ENCODE measurements around the gene LOXL1.

The LOXL1 gene

GRCh38 chr15:73900095-73900712, 26.1 kb upstream of the LOXL1 start:
- FAIRE-seq = no peak

GRCh38 chr15:73901126-73901810, 25.0 kb upstream of the LOXL1 start:
- no peak for FAIRE-seq

- no peak for FAIRE-seq
Observed at GRCh38 chr15:73902121-73903020, 23.9 kb upstream of the LOXL1 start.

GRCh38 chr15:73904026-73904815, 22.0 kb upstream of the LOXL1 start:
- no peak for FAIRE-seq

DNA sequence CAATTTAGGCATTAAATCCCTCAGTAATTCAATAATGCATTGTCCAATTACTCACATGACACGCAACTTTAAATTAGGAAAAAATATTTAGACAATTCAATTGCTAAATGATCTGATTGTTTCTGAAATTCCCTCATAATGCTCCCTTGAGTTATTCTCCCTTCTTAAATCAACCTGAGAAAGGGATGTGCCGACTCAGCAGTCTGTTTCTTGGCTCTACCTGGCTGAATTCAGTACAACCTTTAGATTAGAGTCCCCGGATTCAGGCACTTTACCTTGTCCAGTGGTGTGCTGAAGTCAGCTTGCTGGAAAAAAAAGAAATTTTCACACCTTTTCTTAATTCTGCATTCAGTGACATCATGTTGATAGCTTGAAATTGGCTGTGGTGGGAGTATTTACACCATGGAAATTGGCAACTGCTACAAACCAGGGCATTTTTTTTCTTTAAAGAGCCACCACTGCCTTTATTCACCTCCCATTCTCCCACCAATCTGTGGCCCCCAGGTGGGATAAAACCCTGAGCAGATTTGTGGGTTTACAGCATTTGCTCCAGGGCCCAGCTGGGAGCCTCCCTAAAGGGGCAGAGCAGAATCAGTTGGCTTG, 20.9 kb upstream of the LOXL1 start:
- FAIRE-seq = no peak

- FAIRE-seq = no peak
Observed at GRCh38 chr15:73906346-73907034, 19.8 kb upstream of the LOXL1 start.

- FAIRE-seq = no peak
Observed at GRCh38 chr15:73907035-73907408, 19.2 kb upstream of the LOXL1 start.

DNA sequence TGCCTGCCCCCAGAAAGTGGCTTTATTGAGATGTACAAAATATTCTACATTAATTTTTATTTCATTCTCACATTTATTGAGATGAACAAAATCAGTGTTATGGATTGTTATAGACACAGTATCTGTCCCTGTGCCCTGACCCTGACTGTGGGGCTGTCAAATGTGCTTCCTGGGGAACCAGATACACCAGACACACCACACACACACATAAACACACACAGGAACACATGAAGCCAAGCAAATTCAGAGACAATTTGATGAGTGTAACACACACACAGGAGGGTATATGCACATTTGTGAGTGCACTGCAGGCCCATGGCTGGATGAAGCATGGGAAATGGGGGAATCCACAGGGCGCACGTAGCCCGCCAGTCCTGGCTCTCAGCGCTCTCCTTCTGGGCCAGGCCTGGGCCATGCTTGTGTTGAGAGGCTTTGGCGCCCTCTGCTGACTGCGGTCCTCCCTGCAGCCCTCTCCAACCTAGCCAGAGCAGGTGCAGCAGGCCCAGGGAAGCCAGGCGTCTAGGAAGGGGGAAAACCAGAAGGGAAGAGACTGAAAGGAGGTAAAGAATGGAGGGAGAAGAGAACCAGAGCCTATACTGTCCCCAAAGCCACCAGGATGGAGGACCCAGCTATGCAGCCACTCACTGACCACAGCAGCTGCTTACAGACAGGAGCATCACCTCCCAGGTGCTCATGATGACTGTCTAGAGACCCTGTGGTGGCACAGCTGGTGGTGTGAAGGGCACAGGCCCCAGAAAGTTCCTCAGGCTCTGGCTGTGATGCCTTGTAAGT, 18.0 kb upstream of the LOXL1 start:
- no peak for FAIRE-seq

GRCh38 chr15:73908822-73909122, 17.5 kb upstream of the LOXL1 start:
- no peak for FAIRE-seq

DNA sequence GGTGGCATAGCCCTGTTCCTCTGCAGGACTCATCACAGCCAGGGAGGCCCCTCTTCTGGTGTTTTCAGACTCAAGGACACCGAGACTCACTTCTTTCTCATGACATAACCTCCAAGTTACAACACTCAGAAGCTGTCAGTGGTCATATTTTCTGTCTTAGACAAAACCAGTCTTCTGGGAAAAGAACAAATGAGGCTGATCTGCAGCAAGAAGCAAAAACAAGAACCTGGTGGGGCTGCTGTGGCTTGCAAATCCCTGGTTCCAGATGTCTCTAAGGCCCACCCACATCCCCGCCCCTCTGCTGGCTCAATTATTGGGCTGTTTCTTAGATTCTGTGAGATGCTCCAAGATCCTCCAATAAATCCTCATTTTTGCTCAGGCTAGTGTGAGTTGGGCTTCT, 16.6 kb upstream of the LOXL1 start:
- FAIRE-seq = no peak

GRCh38 chr15:73910522-73911303, 15.5 kb upstream of the LOXL1 start:
- no peak for FAIRE-seq

DNA sequence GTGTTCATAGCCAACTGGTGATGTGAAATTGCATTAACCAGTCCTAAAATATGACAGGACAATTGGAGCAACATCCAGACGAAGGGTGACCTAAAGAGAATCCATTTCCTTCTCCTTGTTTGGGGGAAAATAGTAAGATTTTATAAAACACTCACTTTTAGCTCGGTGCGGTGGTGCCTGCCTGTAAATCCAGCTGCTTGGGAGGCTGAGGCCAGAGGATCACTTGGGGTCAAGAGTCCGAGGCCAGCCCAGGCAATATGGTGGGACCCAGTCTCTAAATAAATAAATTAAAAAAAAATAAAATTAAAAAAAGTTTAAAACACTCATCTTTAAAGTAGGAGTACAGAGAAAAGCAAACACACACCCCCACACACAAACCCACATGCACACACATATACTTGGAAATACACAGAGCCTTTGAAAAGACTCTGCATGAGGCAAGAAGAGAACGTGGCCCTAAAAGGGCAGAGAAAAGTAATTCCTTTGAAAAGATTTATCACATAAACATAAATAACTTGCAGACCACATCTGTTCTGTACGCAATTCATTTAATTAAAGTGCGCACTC, 14.1 kb upstream of the LOXL1 start:
- FAIRE-seq = no peak

- FAIRE-seq = no peak
Observed at GRCh38 chr15:73914145-73914544, 12.1 kb upstream of the LOXL1 start.

- FAIRE-seq = no peak
Observed at GRCh38 chr15:73915082-73915481, 11.2 kb upstream of the LOXL1 start.

DNA sequence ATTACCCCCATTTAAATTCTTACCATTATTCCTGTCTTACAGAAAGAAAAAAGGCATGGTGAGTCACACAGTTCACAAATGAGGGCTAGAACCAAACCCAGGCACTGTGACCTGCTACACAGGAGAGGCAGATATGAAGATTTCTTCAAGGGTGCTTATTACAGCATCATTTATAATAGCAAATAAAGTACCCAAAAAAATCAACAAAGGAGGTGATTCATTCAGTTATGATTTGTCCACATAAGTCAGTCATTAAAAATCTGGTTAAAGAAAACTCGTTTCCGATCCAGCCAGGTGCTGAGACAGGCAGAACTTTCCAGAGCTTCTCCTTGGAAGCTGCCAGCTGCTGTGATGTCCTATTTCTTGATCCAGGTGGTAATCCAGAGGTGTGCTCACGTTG, 7.5 kb upstream of the LOXL1 start:
- FAIRE-seq = no peak

DNA sequence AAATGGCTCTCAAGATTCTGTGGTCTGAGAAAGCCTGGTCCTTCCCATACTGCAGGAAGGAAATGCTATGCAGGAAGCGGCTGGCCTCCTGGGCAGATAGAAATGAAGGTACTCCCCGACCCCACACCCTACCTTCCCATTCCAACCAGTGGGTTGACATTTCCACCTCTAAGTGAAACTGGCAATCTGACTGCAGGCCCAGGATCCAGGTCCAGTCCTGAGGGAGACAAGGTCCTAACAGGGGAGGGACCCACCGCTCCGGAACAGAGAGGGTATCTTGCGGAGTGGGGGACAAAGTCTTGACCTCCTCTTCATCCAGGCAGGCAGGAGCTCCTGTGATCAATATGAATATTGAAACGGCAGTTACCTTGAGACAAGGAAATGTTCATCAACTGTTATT, 6.6 kb upstream of the LOXL1 start:
- no peak for FAIRE-seq

DNA sequence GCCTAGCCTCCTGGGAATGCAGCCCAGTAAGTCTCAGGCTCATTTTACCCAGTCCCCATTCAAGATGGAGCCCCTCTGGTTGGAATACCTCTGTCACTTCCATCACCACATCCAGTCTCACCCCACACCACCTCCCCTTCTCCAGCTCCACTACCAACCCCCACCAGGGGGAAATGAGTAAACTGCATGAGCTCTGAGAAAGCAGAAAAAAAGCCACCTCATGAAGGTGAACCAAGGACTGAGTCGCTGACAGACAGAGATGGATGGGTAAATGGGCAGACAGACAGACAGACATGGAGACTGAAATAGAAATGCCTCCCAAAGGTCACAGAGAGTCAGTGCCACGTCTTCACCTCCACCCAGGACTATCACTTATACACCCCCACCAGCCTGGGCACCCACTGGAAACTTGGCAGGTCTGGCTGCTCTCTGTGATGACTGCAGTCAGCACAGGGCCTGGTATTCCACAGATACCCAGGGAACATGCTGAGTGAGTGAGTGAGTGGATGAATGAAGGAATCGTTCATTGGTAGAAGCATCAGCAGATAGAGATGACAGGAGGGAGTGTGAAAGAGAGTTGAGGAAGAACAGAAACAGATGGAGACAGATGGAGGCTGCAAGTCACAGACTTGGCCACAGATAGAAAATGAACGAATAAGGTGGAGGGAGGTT, 4.9 kb upstream of the LOXL1 start:
- no peak for FAIRE-seq

GRCh38 chr15:73922186-73923151, 3.8 kb upstream of the LOXL1 start:
- no peak for FAIRE-seq

DNA sequence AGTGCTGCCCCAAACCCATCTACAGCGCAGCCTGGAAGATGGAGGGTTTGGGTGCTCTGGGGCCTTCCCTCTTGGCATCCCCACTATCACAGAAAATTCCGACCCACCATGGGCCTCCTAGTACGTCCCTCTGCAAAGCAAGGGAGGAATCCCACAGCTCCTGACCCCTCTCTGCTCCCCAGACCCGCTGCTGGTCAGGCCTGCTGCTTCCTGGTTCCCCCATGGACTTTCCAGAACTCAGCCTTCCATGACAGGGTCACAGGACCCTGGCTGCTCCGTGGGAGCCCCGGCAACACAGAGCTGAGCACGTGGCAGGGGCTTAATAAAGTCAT, 3.1 kb upstream of the LOXL1 start:
- FAIRE-seq = no peak

All from A204.1 (cell line).